Panc1 (cell line): ENCODE data around the gene CD44. TPM values are rescaled to one million over a fixed set of nuclear protein-coding genes. Genes with fewer than 3 reads are reported as not detected.

Experiments
- ATAC-seq: fragments of 200-7000 bp; cut with Tn5 transposase; 2 replicates; pipeline ENCODE4 v1.9.1; 2020; ENCODE audit warnings: mild to moderate bottlenecking, moderate library complexity
- BruUV-seq: library from RNA; stranded (reverse); fragments of 400-500 nt; replicated peaks from 2 replicates; lab custom pipeline; 2021; lab: Mats Ljungman, UMichigan
- CTCF ChIA-PET: fragments of 300-600 bp; sonication (Branson Sonifier 250); formaldehyde crosslinking; loops from one replicate; lab custom pipeline; 2022; ENCODE audit warnings: antibody characterized with exemption; lab: Charles Lee
- POLR2A ChIA-PET: fragments of 300-600 bp; sonication (Branson Sonifier 250); formaldehyde crosslinking; loops from one replicate; lab custom pipeline; 2022; ENCODE audit warnings: antibody characterized with exemption; lab: Charles Lee
- DNase-seq: peaks from one replicate; pipeline ENCODE4 v3.0.0-alpha.2; 2010; ENCODE audit warnings: low read depth, low spot score
- H3K27ac ChIP-seq: 2 replicates; pipeline ENCODE4 v1.5.1; 2011; ENCODE audit warnings: mild to moderate bottlenecking, low read length, inconsistent platforms
- H3K27me3 ChIP-seq: fragments of 200-500 bp; sonication (Bioruptor generic); 2 replicates; pipeline ENCODE4 v1.6.0; 2014; ENCODE audit warnings: low read length, inconsistent platforms; ENCODE audit not compliant: control insufficient read depth, insufficient read depth
- H3K36me3 ChIP-seq: fragments of 200-500 bp; sonication (Bioruptor generic); 2 replicates; pipeline ENCODE4 v1.5.1; 2014; ENCODE audit warnings: inconsistent platforms, mild to moderate bottlenecking, low read length, moderate library complexity; ENCODE audit not compliant: control insufficient read depth, insufficient read depth
- H3K4me1 ChIP-seq: 2 replicates; pipeline ENCODE4 v1.5.1; 2011; ENCODE audit warnings: inconsistent platforms, mild to moderate bottlenecking, low read length, moderate library complexity; ENCODE audit not compliant: control insufficient read depth, insufficient read depth
- H3K4me3 ChIP-seq, 2 experiments: 2 replicates each; pipeline ENCODE4 v1.5.1; 2011 to 2012; ENCODE audit warnings: low read depth in 2 of 2, low read length in 2 of 2, mild to moderate bottlenecking in 2 of 2, inconsistent platforms in 1 of 2, moderate library complexity in 1 of 2
- H3K9me3 ChIP-seq: fragments of 200-500 bp; sonication (Bioruptor generic); 2 replicates; pipeline ENCODE4 v1.5.1; 2014; ENCODE audit warnings: low read depth, mild to moderate bottlenecking, inconsistent platforms, low read length, moderate library complexity; ENCODE audit not compliant: control insufficient read depth, insufficient read depth
- POLR2AphosphoS5 ChIP-seq: IDR thresholded peaks from 2 replicates; pipeline ENCODE4 v1.6.1; 2012; ENCODE audit warnings: mild to moderate bottlenecking, low read depth, low read length, moderate library complexity
- SIN3A ChIP-seq: IDR thresholded peaks from 2 replicates; pipeline ENCODE4 v1.6.1; 2012; ENCODE audit warnings: low read depth, mild to moderate bottlenecking, low read length, moderate library complexity, borderline replicate concordance; ENCODE audit not compliant: insufficient read depth
- TCF7L2 ChIP-seq: IDR thresholded peaks from 2 replicates; pipeline ENCODE4 v1.6.1; 2011; ENCODE audit warnings: mild to moderate bottlenecking, low read depth, low read length, inconsistent platforms
- in situ Hi-C: cut with HindIII; loops from 2 replicates; pipeline ENCODE4 v1.10.0; 2016; ENCODE audit warnings: low sequenced_read_pairs, low pct_unique_long_range_greater_than_20kb
- intact Hi-C: fragments of 100-400 bp; cut with micrococcal nuclease; formaldehyde crosslinking; loops from one replicate; pipeline ENCODE4 v1.10.0; 2022; ENCODE audit not compliant: unreplicated experiment
- total RNA-seq: library from RNA; stranded (reverse); gene quantifications from one replicate; pipeline ENCODE4 v1.2.1, GENCODE V29; 2021; ENCODE audit not compliant: unreplicated experiment
- TF ChIP-seq, protein P1 (sequence below): fragments of 450-650 bp; IDR thresholded peaks from 2 replicates; pipeline ENCODE4 v1.5.1; 2017; ENCODE audit warnings: mild to moderate bottlenecking
- TF ChIP-seq, protein P2 (sequence below), 2 experiments: IDR thresholded peaks; 2 replicates each; pipeline ENCODE4 v1.6.1; 2011 to 2012; ENCODE audit warnings: low read depth in 2 of 2, control low read depth in 1 of 2, low read length in 1 of 2, mild to moderate bottlenecking in 1 of 2, moderate library complexity in 1 of 2; ENCODE audit not compliant: insufficient read depth in 1 of 2

CD44 gene
- total RNA-seq, 1 experiment from 2014 or later, result 1,819 TPM

DNA sequence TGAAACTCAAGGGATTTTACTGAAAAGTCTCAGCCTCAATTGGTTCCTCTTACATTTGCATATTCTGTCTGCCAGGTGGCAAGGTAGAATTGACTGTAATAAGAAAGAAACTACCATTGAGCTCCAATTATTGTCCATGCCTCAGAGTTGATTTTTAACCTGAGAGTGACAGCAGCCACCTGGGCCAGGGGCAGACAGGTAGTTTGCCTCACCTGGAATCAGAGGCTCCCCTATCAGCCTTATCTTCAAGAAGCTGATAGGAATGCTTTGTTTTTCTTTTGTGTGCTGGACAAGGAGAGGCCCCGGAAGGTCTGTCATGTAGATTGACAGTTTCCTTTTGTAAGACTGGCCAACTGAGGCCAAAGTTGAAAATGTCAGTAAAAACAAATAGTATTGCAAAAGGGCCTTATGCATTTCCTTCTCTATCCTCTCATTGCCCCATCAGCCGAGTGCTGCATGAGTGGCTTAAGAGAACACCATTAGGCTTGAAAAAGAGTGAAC lies 34.1 kb downstream of the CD44 start:
- no TSS peak for BruUV-seq
- ChIA-PET CTCF (no interaction called here), POLR2A (interaction anchor here (0.7 kb wide), 1 partner anchor 240 kb away, joined by 3 read pairs; no protein-coding TSS in a partner anchor)
- Histone ChIP-seq H3K4me1 (peaks cover 95% of the 10 kb centered on the region), H3K9me3 (no peaks in the 10 kb centered on the region), H3K4me3 (no peak overlapping the region), H3K36me3 (peaks cover 23% of the 10 kb centered on the region), H3K27me3 (no peaks in the 10 kb centered on the region), H3K27ac (peak overlapping the region; percentile 99)
- ATAC-seq, result no peak
- in situ Hi-C loops (no loop called here), intact Hi-C loops (no loop called here)
- no peak for DNase-seq
- TF ChIP-seq POLR2AphosphoS5 (peak; percentile 30; the same call in 1 of the 2 replicates), SIN3A (no peak)

DNA sequence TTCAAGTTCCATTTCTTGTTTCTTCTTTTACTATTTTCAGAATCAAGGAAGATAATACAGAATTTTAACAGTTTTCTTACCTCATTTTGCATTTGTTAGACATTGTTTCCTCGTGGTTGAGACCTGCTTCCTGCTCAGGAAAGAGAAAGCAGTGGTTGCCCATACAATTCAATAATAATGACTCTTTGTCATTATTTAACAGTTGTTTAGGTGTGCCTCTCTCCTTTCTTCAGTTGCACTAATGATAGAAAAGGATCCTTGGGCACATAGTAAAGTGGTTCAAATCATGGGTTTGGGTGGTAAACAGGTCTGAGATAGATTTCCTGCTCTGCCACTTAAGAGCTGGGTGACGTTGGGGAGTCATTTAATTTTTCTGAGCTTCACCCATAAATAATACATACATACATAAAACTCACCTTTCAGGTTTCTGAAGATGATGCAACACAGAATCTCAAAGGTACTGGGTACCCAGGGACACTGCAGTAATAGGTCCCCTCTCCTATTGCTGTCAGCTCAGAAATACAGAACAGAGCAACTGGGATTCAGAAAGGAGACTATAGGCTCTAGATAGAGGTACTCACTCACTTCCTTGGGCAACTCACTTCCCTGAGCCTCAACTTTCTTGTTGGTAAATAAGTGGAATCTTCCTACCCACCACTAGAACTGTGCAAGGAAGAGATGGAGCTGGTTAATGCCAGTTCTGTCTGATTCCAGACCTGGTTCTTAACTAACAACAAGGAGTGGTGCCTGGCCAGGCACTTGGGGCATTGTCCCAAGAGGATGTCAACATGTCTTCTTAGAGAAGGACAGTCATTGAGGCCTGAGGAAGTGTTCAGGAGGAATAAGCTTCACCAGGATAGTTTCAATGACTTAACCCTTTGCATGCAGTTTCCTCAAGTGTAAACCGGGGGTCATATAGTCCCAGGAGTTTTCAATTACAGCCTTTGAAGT lies 34.9 kb downstream of the CD44 start:
- TF ChIP-seq POLR2AphosphoS5, result peak; percentile 47; the same call in 1 of the 2 replicates
- TF ChIP-seq, protein P1, sequence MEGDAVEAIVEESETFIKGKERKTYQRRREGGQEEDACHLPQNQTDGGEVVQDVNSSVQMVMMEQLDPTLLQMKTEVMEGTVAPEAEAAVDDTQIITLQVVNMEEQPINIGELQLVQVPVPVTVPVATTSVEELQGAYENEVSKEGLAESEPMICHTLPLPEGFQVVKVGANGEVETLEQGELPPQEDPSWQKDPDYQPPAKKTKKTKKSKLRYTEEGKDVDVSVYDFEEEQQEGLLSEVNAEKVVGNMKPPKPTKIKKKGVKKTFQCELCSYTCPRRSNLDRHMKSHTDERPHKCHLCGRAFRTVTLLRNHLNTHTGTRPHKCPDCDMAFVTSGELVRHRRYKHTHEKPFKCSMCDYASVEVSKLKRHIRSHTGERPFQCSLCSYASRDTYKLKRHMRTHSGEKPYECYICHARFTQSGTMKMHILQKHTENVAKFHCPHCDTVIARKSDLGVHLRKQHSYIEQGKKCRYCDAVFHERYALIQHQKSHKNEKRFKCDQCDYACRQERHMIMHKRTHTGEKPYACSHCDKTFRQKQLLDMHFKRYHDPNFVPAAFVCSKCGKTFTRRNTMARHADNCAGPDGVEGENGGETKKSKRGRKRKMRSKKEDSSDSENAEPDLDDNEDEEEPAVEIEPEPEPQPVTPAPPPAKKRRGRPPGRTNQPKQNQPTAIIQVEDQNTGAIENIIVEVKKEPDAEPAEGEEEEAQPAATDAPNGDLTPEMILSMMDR, result no peak
- POLR2A ChIA-PET, result interaction anchor here (0.7 kb wide), 1 partner anchor 12 kb away, joined by 15 read pairs; no protein-coding TSS in a partner anchor
- in situ Hi-C loops, result no loop called here
- BruUV-seq, result no TSS peak
- H3K4me1 ChIP-seq, result peaks cover 95% of the 10 kb centered on the region
- peaks cover 30% of the 10 kb centered on the region for H3K36me3 ChIP-seq
- no peak overlapping the region for H3K4me3 ChIP-seq
- intact Hi-C loops, result no loop called here
- CTCF ChIA-PET, result no interaction called here
- H3K27ac ChIP-seq, result peak overlapping the region; percentile 99
- ATAC-seq (no peak), DNase-seq (no peak)
- H3K27me3 ChIP-seq, result no peaks in the 10 kb centered on the region
- H3K9me3 ChIP-seq, result no peaks in the 10 kb centered on the region

DNA sequence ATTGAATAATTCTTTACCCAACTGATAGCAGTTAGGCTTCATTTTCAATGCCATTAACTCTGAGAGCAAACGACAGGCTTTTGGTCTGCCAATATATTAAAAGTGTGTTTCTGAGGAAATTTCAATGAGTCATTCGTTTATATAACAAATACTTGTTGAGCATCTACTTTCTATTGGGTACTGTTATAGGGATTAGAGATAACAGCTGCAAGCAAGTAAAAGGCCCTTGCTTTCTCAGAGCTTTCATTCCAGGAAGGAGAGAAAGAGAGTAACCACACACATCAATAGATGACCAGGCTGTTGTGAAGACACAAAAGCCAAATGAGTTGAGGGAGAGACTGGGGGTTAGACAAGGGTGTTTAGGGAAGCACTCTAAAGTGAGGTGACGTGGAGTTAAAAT lies 35.7 kb downstream of the CD44 start:
- in situ Hi-C loops (no loop called here), intact Hi-C loops (no loop called here)
- Histone ChIP-seq H3K4me1 (peaks cover 95% of the 10 kb centered on the region), H3K4me3 (no peak overlapping the region), H3K27ac (peak overlapping the region; percentile 99), H3K36me3 (peaks cover 31% of the 10 kb centered on the region), H3K9me3 (no peaks in the 10 kb centered on the region), H3K27me3 (no peaks in the 10 kb centered on the region)
- ChIA-PET CTCF (no interaction called here), POLR2A (interaction anchor here (0.7 kb wide), 1 partner anchor 11 kb away, joined by 15 read pairs; no protein-coding TSS in a partner anchor)
- ATAC-seq (no peak), DNase-seq (no peak)
- TF ChIP-seq, protein P2, sequence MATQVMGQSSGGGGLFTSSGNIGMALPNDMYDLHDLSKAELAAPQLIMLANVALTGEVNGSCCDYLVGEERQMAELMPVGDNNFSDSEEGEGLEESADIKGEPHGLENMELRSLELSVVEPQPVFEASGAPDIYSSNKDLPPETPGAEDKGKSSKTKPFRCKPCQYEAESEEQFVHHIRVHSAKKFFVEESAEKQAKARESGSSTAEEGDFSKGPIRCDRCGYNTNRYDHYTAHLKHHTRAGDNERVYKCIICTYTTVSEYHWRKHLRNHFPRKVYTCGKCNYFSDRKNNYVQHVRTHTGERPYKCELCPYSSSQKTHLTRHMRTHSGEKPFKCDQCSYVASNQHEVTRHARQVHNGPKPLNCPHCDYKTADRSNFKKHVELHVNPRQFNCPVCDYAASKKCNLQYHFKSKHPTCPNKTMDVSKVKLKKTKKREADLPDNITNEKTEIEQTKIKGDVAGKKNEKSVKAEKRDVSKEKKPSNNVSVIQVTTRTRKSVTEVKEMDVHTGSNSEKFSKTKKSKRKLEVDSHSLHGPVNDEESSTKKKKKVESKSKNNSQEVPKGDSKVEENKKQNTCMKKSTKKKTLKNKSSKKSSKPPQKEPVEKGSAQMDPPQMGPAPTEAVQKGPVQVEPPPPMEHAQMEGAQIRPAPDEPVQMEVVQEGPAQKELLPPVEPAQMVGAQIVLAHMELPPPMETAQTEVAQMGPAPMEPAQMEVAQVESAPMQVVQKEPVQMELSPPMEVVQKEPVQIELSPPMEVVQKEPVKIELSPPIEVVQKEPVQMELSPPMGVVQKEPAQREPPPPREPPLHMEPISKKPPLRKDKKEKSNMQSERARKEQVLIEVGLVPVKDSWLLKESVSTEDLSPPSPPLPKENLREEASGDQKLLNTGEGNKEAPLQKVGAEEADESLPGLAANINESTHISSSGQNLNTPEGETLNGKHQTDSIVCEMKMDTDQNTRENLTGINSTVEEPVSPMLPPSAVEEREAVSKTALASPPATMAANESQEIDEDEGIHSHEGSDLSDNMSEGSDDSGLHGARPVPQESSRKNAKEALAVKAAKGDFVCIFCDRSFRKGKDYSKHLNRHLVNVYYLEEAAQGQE (IDR thresholded peaks at IDR 0.05; ENCODE audit: insufficient read depth in 1 of 2, low read depth in 2 of 2, low read length in 1 of 2), result no peak
- TF ChIP-seq POLR2AphosphoS5 (no peak), SIN3A (no peak), TCF7L2 (no peak)
- TF ChIP-seq, protein P1, result no peak
- BruUV-seq, result no TSS peak
